Tibial nerve (tissue), 4 donors: ENCODE measurements around the gene PRR22. TPM values are rescaled to one million over a fixed set of nuclear protein-coding genes. Genes with fewer than 3 reads are reported as not detected.

ENCODE experiments used
- DNase-seq, 2 donors: peaks; one replicate each; pipeline ENCODE4 v3.0.0-alpha.2; 2019; ENCODE audit warnings: low spot score in 2 of 2
- H3K27ac ChIP-seq, 4 donors: fragments of 200-600 bp; sonication (generic) in 3 of 4; one replicate each; pipeline ENCODE4 v1.5.1; 2017 to 2019; ENCODE audit warnings: mild to moderate bottlenecking in 1 of 4
- H3K27me3 ChIP-seq, 2 donors: fragments of 200-600 bp; sonication (generic) in 1 of 2; one replicate each; pipeline versions ENCODE4 v1.5.1 to v1.6.0; 2017 to 2019
- H3K36me3 ChIP-seq, 3 donors: fragments of 200-600 bp; sonication (generic); one replicate each; pipeline ENCODE4 v1.5.1; 2018 to 2019
- H3K4me1 ChIP-seq, 4 donors: fragments of 200-600 bp; sonication (generic) in 3 of 4; one replicate each; pipeline ENCODE4 v1.5.1; 2017 to 2019
- H3K4me3 ChIP-seq, 4 donors: fragments of 200-600 bp; sonication (generic) in 3 of 4; one replicate each; pipeline ENCODE4 v1.5.1; 2017 to 2019; ENCODE audit warnings: mild to moderate bottlenecking in 1 of 4, moderate library complexity in 1 of 4
- H3K9me3 ChIP-seq, 4 donors: fragments of 200-600 bp; sonication (generic) in 3 of 4; one replicate each; pipeline ENCODE4 v1.5.1; 2017 to 2019
- CTCF ChIP-seq, 5 experiments: fragments of 200-600 bp in 3 of 5; fragments of 450-650 bp in 2 of 5; sonication (generic) in 3 of 5; IDR thresholded peaks; one replicate each; pipeline ENCODE4 v1.5.1; 2016 to 2019; ENCODE audit warnings: antibody characterized with exemption in 5 of 5, mild to moderate bottlenecking in 3 of 5, moderate library complexity in 2 of 5
- EP300 ChIP-seq, 2 donors: sonication (generic); formaldehyde crosslinking; IDR thresholded peaks; one replicate each; pipeline ENCODE4 v1.6.1; 2017; ENCODE audit warnings: antibody characterized with exemption in 2 of 2, mild to moderate bottlenecking in 1 of 2
- POLR2A ChIP-seq, 2 donors: fragments of 450-650 bp; IDR thresholded peaks; one replicate each; pipeline ENCODE4 v1.6.1; 2017; ENCODE audit warnings: antibody characterized with exemption in 2 of 2, mild to moderate bottlenecking in 2 of 2, moderate library complexity in 2 of 2
- WGBS, 2 donors: methylation state at CpG; one replicate each; pipeline ENCODE4 v1.1.5; 2018; 5-methylcytosine and 5-hydroxymethylcytosine counted together
- total RNA-seq, 4 donors: library from RNA; depleted of rRNA; stranded (reverse); fragments of >200 nt; gene quantifications; one replicate each; pipeline ENCODE4 v1.1.0, GENCODE V29; 2016

The PRR22 gene
- total RNA-seq, 4 donors from 2014 or later = 0.66 to 6.3 (median 2.3) TPM

- no peak overlapping the region for H3K27ac ChIP-seq
- WGBS, 2 donors = 82 to 83% methylated on average over 20 to 21 of the region's 21 CpGs
- H3K36me3 ChIP-seq = no peaks in the 10 kb centered on the region
- DNase-seq = no peak
- no peaks in the 10 kb centered on the region for H3K9me3 ChIP-seq
- H3K4me1 ChIP-seq = peaks cover 0 to 21% (median 6%) of the 10 kb centered on the region in 4 donors
- no peak overlapping the region for H3K4me3 ChIP-seq
- H3K27me3 ChIP-seq = peaks cover 3 to 36% of the 10 kb centered on the region in 2 donors
- TF ChIP-seq POLR2A (IDR thresholded peaks at IDR 0.05) = no peak
These were observed 23.7 kb upstream of the PRR22 start for GRCh38 chr19:5808120-5808816.

GRCh38 chr19:5806905-5807304, 22.4 kb upstream of the PRR22 start:
- Histone ChIP-seq H3K36me3 (no peaks in the 10 kb centered on the region), H3K27ac (no peak overlapping the region), H3K9me3 (no peaks in the 10 kb centered on the region), H3K4me3 (no peak overlapping the region), H3K4me1 (peaks cover 0 to 29% (median 6%) of the 10 kb centered on the region in 4 donors), H3K27me3 (peaks cover 3 to 50% of the 10 kb centered on the region in 2 donors)
- DNase-seq = no peak
- TF ChIP-seq POLR2A (IDR thresholded peaks at IDR 0.05) (no peak), CTCF (IDR thresholded peaks at IDR 0.05) (no peak)
- 77 to 81% methylated on average over 5 of the region's 5 CpGs for WGBS, 2 donors

GRCh38 chr19:5806133-5806489, 21.6 kb upstream of the PRR22 start:
- Histone ChIP-seq H3K27ac (no peak overlapping the region), H3K9me3 (no peaks in the 10 kb centered on the region), H3K4me3 (no peak overlapping the region), H3K36me3 (no peaks in the 10 kb centered on the region), H3K27me3 (peaks cover 3 to 57% of the 10 kb centered on the region in 2 donors), H3K4me1 (peaks cover 0 to 30% (median 6%) of the 10 kb centered on the region in 4 donors)
- TF ChIP-seq CTCF (IDR thresholded peaks at IDR 0.05) (peak in 1 of 5 experiments; percentile 5), POLR2A (IDR thresholded peaks at IDR 0.05) (no peak), EP300 (IDR thresholded peaks at IDR 0.05) (no peak)
- 28 to 32% methylated on average over 6 of the region's 6 CpGs for WGBS, 2 donors
- DNase-seq = no peak

GRCh38 chr19:5805462-5806132, 21.1 kb upstream of the PRR22 start:
- DNase-seq = peak in 1 of 2 donors; percentile 22
- H3K27ac ChIP-seq = no peak overlapping the region

More at GRCh38 chr19:5805462-5806132, 21.1 kb upstream of the PRR22 start:
- Histone ChIP-seq H3K36me3 (no peaks in the 10 kb centered on the region), H3K4me3 (peak overlapping the region in 2 of 4 donors; percentile 9 to 16), H3K27me3 (peaks cover 3 to 63% of the 10 kb centered on the region in 2 donors), H3K9me3 (no peaks in the 10 kb centered on the region), H3K4me1 (peaks cover 0 to 32% (median 6%) of the 10 kb centered on the region in 4 donors)
- WGBS, 2 donors = 2 to 6% methylated on average over 13 to 27 of the region's 46 CpGs
- TF ChIP-seq POLR2A (IDR thresholded peaks at IDR 0.05) (no peak), EP300 (IDR thresholded peaks at IDR 0.05) (no peak), CTCF (IDR thresholded peaks at IDR 0.05) (peak; percentile 34 to 57 (median 56))
